HepG2 (cell line): ENCODE data around the gene TRAK1.

ENCODE experiments used
- ARID2 ChIP-seq: sonication (generic); formaldehyde crosslinking; IDR thresholded peaks from 2 replicates; pipeline ENCODE4 v1.8.1; 2022; ENCODE audit warnings: mild to moderate bottlenecking, missing genetic modification reagents, borderline replicate concordance
- CBFB ChIP-seq: sonication (generic); formaldehyde crosslinking; IDR thresholded peaks from 2 replicates; pipeline ENCODE4 v1.4.0; 2020; ENCODE audit warnings: missing genetic modification reagents
- CTCF ChIP-seq: sonication (generic); formaldehyde crosslinking; IDR thresholded peaks from 2 replicates; pipeline ENCODE4 v1.5.0; 2020; ENCODE audit warnings: mild to moderate bottlenecking, missing genetic modification reagents, moderate library complexity
- EP300 ChIP-seq, 3 experiments: sonication (generic) in 1 of 3; formaldehyde crosslinking in 1 of 3; IDR thresholded peaks; 2 replicates each; pipeline versions ENCODE4 v1.5.1 to v1.6.1; 2011 to 2020; ENCODE audit warnings: low read depth in 2 of 3, low read length in 2 of 3, borderline replicate concordance in 1 of 3, improper control_type of control experiment in 1 of 3, mild to moderate bottlenecking in 1 of 3, missing genetic modification reagents in 1 of 3, moderate library complexity in 1 of 3
- KAT7 ChIP-seq: IDR thresholded peaks from 2 replicates; pipeline ENCODE4 v1.6.1; 2018; ENCODE audit warnings: borderline replicate concordance, missing compliant biosample characterization
- ZBTB38 ChIP-seq: sonication (generic); formaldehyde crosslinking; IDR thresholded peaks from 2 replicates; pipeline ENCODE4 v1.5.1; 2020; ENCODE audit warnings: mild to moderate bottlenecking, missing genetic modification reagents
- ZNF383 ChIP-seq: sonication (generic); formaldehyde crosslinking; IDR thresholded peaks from 2 replicates; pipeline ENCODE4 v1.4.0; 2020; ENCODE audit warnings: missing genetic modification reagents, mild to moderate bottlenecking, borderline replicate concordance
- ZNF646 ChIP-seq: sonication (generic); formaldehyde crosslinking; IDR thresholded peaks from 2 replicates; pipeline ENCODE4 v1.9.0; 2021; ENCODE audit warnings: mild to moderate bottlenecking, missing genetic modification reagents

GRCh38 chr3:42161050-42161935, 70.1 kb downstream of the TRAK1 start:
- TF ChIP-seq ZNF646 (CRISPR knock-in tag) (no peak), ZNF383 (CRISPR knock-in tag) (no peak), KAT7 (CRISPR knock-in tag) (no peak), CTCF (CRISPR knock-in tag) (no peak), ZBTB38 (CRISPR knock-in tag) (no peak), ARID2 (CRISPR knock-in tag) (no peak), EP300 (IDR thresholded peaks at IDR 0.05; ENCODE audit: low read depth in 2 of 2, low read length in 2 of 2) (no peak), EP300 (CRISPR knock-in tag; IDR thresholded peaks at IDR 0.05; ENCODE audit: borderline replicate concordance) (no peak), CBFB (CRISPR knock-in tag) (no peak)
